A673 (cell line): ENCODE results near the gene PHF20.
A peak's percentile ranks its signal among the peaks of the same experiment; 100 is the strongest.

Experiments used
- CTCF ChIP-seq: fragments of 300-800, 200-600 bp; sonication (generic); conservative IDR thresholded peaks from 2 replicates; pipeline ENCODE4 v1.5.1; 2017; ENCODE audit warnings: low read depth, mild to moderate bottlenecking, antibody characterized with exemption, low read length, moderate library complexity, mixed read lengths
- EZH2 ChIP-seq: fragments of 200-600 bp; sonication (generic); IDR thresholded peaks from 2 replicates; pipeline ENCODE4 v1.6.1; 2017; ENCODE audit warnings: borderline replicate concordance, low read depth, mild to moderate bottlenecking, mixed read lengths, antibody characterized with exemption, low read length; ENCODE audit not compliant: poor library complexity, severe bottlenecking

- TF ChIP-seq CTCF (peak; percentile 61), EZH2 (no peak)
Observed at GRCh38 chr20:35947489-35947888, 175.7 kb downstream of the PHF20 start.
